NT2/D1 (cell line): ENCODE measurements around the gene UBA52.

ENCODE experiments used
- DNase-seq: peaks from one replicate; pipeline ENCODE4 v3.0.0-alpha.2; 2011; ENCODE audit warnings: low read depth, low spot score
- H3K27me3 ChIP-seq: 2 replicates; pipeline ENCODE4 v1.6.0; 2011; ENCODE audit warnings: mild to moderate bottlenecking; ENCODE audit not compliant: insufficient read length, insufficient read depth
- H3K36me3 ChIP-seq: 2 replicates; pipeline ENCODE4 v1.6.1; 2011; ENCODE audit warnings: mild to moderate bottlenecking, low read length, mixed read lengths; ENCODE audit not compliant: insufficient read depth, insufficient read length
- H3K4me1 ChIP-seq: 2 replicates; pipeline ENCODE4 v1.5.1; 2011; ENCODE audit not compliant: insufficient read depth, insufficient read length
- H3K4me3 ChIP-seq: 2 replicates; pipeline ENCODE4 v1.5.1; 2011; ENCODE audit warnings: low read depth; ENCODE audit not compliant: insufficient read length
- H3K9ac ChIP-seq: 2 replicates; pipeline ENCODE4 v1.6.0; 2011; ENCODE audit warnings: low read depth; ENCODE audit not compliant: insufficient read length
- H3K9me3 ChIP-seq: 2 replicates; pipeline ENCODE4 v1.5.1; 2011; ENCODE audit warnings: mild to moderate bottlenecking, low read length; ENCODE audit not compliant: insufficient read depth
- SUZ12 ChIP-seq: IDR thresholded peaks from 2 replicates; pipeline ENCODE4 v1.6.1; 2011; ENCODE audit not compliant: insufficient read length, insufficient read depth; ENCODE audit errors: extremely low read depth
- YY1 ChIP-seq: IDR thresholded peaks from 2 replicates; pipeline ENCODE4 v1.6.1; 2011; ENCODE audit not compliant: insufficient read length, insufficient read depth
- ZNF274 ChIP-seq: IDR thresholded peaks from 2 replicates; pipeline ENCODE4 v1.6.1; 2011; ENCODE audit warnings: mild to moderate bottlenecking, low read depth, low read length

Gene UBA52

DNA sequence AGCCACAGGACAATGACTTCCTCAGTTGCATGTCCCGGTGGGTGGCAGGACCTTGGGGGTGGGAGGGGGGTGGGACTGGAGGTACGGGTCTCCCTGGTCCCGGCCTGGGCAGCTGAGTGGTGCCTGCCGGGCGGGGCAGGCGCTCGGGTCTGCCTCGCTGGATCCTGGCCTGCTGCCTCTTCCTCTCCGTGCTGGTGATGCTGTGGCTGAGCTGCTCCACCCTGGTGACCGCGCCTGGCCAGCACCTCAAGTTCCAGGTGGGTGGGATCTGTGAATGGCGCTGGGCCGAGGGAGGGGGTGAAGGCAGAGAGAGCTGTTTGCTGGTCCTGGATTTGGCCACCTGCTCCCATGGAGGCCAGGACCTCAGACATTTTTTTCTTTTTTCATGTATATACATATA lies 46.6 kb downstream of the UBA52 start:
- Histone ChIP-seq H3K27me3 (peaks cover 38% of the 10 kb centered on the region), H3K9me3 (peaks cover 4% of the 10 kb centered on the region; the same call in 1 of the 2 replicates), H3K9ac (no peak overlapping the region), H3K4me3 (no peak overlapping the region), H3K4me1 (peaks cover 18% of the 10 kb centered on the region), H3K36me3 (no peaks in the 10 kb centered on the region)
- no peak for DNase-seq
- TF ChIP-seq YY1: no peak
- TF ChIP-seq SUZ12: no peak
- no peak for TF ChIP-seq ZNF274

DNA sequence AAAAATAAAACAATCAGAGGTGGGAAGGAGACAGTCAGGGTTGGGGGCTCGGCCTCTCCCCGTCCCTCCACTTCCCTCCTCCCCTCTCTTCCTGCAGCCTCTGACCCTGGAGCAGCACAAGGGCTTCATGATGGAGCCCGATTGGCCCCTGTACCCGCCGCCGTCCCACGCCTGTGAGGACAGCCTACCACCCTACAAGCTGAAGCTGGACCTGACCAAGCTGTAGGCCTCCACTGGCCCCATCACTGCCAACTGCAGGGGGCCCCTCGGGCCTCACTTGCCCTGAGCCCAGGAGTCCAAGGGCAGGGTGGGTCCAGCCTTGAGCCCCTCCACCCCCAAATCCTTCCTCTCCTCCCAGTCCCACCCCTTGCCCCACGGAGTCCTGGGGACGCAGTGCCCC lies 48.7 kb downstream of the UBA52 start:
- no peak overlapping the region for H3K9ac ChIP-seq
- DNase-seq: no peak
- H3K27me3 ChIP-seq: peaks cover 17% of the 10 kb centered on the region
- H3K4me3 ChIP-seq: no peak overlapping the region
- no peak for TF ChIP-seq YY1
- H3K9me3 ChIP-seq: peaks cover 4% of the 10 kb centered on the region; the same call in 1 of the 2 replicates
- H3K4me1 ChIP-seq: peaks cover 11% of the 10 kb centered on the region
- H3K36me3 ChIP-seq: no peaks in the 10 kb centered on the region

DNA sequence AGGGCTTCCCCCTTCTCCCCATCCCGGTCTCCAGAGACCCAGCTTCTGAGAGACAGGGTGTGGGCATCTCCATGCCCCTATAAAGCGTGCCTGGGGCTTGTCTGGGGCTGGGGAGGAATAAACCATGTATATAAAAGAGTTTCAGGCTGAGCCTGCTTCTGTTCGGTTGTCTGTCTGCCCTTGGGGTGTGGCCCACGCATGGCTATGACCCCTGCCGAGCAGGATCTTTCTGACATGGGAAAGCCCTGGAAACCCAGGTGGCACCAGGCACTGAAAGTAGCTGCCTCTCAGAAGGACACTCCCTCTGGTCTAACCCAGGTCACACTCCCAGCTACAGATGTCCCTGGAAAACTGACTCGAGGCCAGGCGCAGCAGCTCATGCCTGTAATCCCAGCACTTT lies 49.2 kb downstream of the UBA52 start:
- peaks cover 4% of the 10 kb centered on the region; the same call in 1 of the 2 replicates for H3K9me3 ChIP-seq
- DNase-seq: no peak
- H3K36me3 ChIP-seq: no peaks in the 10 kb centered on the region
- H3K4me1 ChIP-seq: peaks cover 11% of the 10 kb centered on the region
- H3K9ac ChIP-seq: no peak overlapping the region
- TF ChIP-seq SUZ12: no peak
- no peak for TF ChIP-seq ZNF274
- no peak for TF ChIP-seq YY1
- peaks cover 11% of the 10 kb centered on the region for H3K27me3 ChIP-seq
- H3K4me3 ChIP-seq: no peak overlapping the region

DNA sequence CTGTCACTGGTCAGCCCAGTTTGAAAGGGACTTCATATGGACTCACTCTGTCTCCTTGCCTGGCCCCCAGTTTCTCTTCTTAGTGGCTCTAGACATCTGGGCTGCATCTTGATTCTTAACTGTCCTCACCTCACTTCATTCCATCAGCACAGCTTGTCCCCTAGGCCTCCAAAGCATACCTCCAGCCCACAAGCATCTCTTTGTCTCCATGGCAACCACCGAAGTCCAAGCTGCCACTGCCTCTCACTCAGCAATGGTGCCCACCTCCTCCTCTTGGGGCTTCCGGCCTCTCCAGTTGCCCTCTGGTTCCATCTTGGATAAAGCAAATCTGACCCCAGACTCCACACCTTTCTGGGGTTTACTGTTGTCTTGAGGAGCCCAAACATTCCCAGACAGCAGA lies 55.2 kb downstream of the UBA52 start:
- Histone ChIP-seq H3K4me1 (peaks cover 3% of the 10 kb centered on the region), H3K36me3 (no peaks in the 10 kb centered on the region), H3K4me3 (no peak overlapping the region), H3K9me3 (no peaks in the 10 kb centered on the region), H3K27me3 (peaks cover 3% of the 10 kb centered on the region), H3K9ac (no peak overlapping the region)
- DNase-seq: no peak
- no peak for TF ChIP-seq ZNF274
- TF ChIP-seq YY1: no peak
- no peak for TF ChIP-seq SUZ12
